A549 treated with Hydrocortisone at 1 μM for 4 hours (cell line): Measurements from ENCODE around the gene OGFOD2. TPM values are rescaled to one million over a fixed set of nuclear protein-coding genes. Genes with fewer than 3 reads are reported as not detected.

Experiments
- total RNA-seq: library from RNA; stranded (reverse); fragments of 200-300 nt; extraction: Qiagen RNA extraction; gene quantifications from 5 replicates; pipeline ENCODE4 v1.2.3, GENCODE V29; 2022

The OGFOD2 gene
- total RNA-seq = 13.8 to 17.2 TPM (median 16.2 TPM) in 5 replicates

GRCh38 chr12:122974892-122975789 lies at the start of gene OGFOD2:
OGFOD2 (plus strand) TSS chr12:122975244; CDS start chr12:122975252, 8 bp downstream.

GRCh38 chr12:122965851-122966742 lies 8.9 kb upstream of the OGFOD2 start, which contains the start of gene ABCB9:
ABCB9 (minus strand) TSS chr12:122966463; CDS start chr12:122960235, 6,228 bp downstream.

GRCh38 chr12:122980183-122981035 lies 5.4 kb downstream of the OGFOD2 start, which contains the start of gene ARL6IP4:
ARL6IP4 (plus strand) TSS chr12:122980681; CDS start chr12:122981140, 459 bp downstream.

Other genes with a start within 250 kb of the OGFOD2 start
- 0.03 to 0.05 TPM (median 0.03 TPM) in 3 of 5 replicates, not detected in the others for gene HCAR1, start 244.4 kb upstream of the OGFOD2 start, total RNA-seq
- gene DENR, start 222.4 kb upstream of the OGFOD2 start, total RNA-seq = 50.8 to 71.9 TPM (median 54.8 TPM) in 5 replicates
- gene CCDC62, start 200.7 kb upstream of the OGFOD2 start, total RNA-seq = 0.03 to 0.06 TPM (median 0.06 TPM) in 3 of 5 replicates, not detected in the others
- 26.3 to 30.8 TPM (median 26.8 TPM) in 5 replicates for gene HIP1R, start 139.8 kb upstream of the OGFOD2 start, total RNA-seq
- gene VPS37B, start 79.1 kb upstream of the OGFOD2 start, total RNA-seq = 27.7 to 29.7 TPM (median 28.8 TPM) in 5 replicates
- gene ABCB9, start 8.8 kb upstream of the OGFOD2 start, total RNA-seq = 10.9 to 12.4 TPM (median 11.6 TPM) in 5 replicates
- 190 to 265 TPM (median 236 TPM) in 5 replicates for gene ARL6IP4, start 5.4 kb downstream of the OGFOD2 start, total RNA-seq
- gene PITPNM2, start 175.8 kb downstream of the OGFOD2 start, total RNA-seq = 16.2 to 21.8 TPM (median 19.0 TPM) in 5 replicates